ENCODE results near the gene SLC13A4.

Gene SLC13A4

DNA sequence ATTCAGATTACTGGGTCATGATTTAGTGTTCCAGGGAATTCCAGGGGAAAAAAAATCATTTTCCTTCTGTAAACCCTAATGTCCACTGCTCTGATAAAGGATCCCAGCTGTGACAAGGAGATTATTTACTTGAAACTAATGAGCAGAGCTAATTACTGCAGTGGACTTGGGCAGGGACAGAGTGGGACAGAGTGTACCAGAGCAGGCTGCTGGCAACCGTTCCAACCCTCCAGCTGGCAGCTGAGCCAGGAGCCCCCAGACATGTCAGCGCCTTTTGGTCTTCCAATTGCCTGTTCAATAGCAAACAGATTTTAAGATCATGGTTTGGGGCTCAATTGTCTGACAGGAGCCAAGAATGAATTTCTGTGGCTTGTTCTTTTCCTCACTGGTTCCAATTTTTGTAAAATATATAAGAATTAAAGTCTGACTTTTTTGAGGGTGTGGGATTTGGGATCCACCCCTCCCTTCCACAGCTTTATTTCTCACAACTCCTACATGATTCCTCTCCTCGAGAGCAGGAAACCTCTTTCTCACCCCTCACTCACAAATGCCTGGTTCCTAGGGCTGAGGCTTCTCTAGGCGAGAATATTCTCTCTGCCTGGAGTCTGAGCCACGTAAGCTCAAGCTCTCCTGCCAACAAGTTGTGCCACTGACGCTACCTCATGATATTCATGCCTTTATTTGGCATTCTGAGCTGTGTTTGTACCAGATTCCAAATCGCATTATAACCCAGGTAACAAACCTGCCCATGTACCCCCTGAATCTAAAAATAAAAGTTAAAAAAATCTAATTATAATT lies 41.2 kb upstream of the SLC13A4 start:
- peaks cover 5% of the 10 kb centered on the region for H3K27me3 ChIP-seq (replicated peaks; ENCODE audit: control insufficient read depth, insufficient read depth, low read length, poor library complexity, severe bottlenecking)
- H3K9me3 ChIP-seq (ENCODE audit: control insufficient read depth, low read length): no peaks in the 10 kb centered on the region
- DNase-seq: no peak
- H3K27ac ChIP-seq (ENCODE audit: insufficient read depth, low read length, poor library complexity, severe bottlenecking): no peak overlapping the region
- no peak overlapping the region for H3K4me3 ChIP-seq (ENCODE audit: insufficient read depth, low read depth, low read length, poor library complexity, severe bottlenecking)
- no peaks in the 10 kb centered on the region for H3K36me3 ChIP-seq (ENCODE audit: control insufficient read depth, insufficient read depth, low read length)
- H3K4me1 ChIP-seq (ENCODE audit: control insufficient read depth, insufficient read depth, low read length, poor library complexity, severe bottlenecking): no peaks in the 10 kb centered on the region

DNA sequence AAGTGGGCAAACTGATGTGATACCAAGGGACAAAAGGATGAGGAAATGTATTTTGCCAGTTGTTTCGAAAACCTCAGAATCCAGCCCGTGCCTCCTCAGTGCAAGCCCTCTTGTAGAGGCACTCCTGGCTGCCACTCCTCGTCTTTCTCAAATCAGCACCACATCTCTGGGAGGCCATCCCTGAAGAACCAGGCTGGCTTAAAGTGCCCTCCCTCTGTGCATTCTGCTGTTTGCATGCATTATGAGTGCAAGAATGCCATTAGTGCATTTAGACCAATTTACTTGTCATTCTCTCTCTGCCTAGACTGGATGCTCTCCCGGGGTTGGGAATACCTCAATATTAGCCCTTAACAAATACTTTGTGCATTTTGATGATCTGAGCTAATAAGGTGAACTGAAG lies 40.5 kb upstream of the SLC13A4 start:
- DNase-seq: no peak
- Histone ChIP-seq H3K4me1 (ENCODE audit: control insufficient read depth, insufficient read depth, low read length, poor library complexity, severe bottlenecking) (no peaks in the 10 kb centered on the region), H3K27me3 (replicated peaks; ENCODE audit: control insufficient read depth, insufficient read depth, low read length, poor library complexity, severe bottlenecking) (peaks cover 5% of the 10 kb centered on the region), H3K27ac (ENCODE audit: insufficient read depth, low read length, poor library complexity, severe bottlenecking) (no peak overlapping the region), H3K36me3 (ENCODE audit: control insufficient read depth, insufficient read depth, low read length) (no peaks in the 10 kb centered on the region), H3K4me3 (ENCODE audit: insufficient read depth, low read depth, low read length, poor library complexity, severe bottlenecking) (no peak overlapping the region), H3K9me3 (ENCODE audit: control insufficient read depth, low read length) (no peaks in the 10 kb centered on the region)

DNA sequence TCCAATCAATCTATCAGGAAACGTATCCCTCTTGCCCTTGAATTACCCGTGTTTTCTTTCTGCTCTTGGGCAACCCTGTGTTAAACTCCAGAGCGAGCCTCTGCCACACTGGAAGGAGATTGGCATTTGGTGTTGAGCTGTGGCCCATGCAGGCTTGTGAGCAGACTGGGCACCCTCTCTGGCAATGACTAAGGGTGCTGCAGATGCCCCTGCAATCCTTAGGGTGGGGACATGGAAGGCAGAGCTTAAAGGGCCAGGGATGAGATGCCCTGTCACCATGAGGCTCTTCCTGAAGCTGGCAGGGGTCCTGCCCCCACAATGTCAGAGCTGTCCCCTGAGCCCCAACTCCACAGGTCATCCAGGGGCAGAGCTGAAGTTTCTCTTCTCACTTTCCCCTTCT lies 40.1 kb upstream of the SLC13A4 start:
- Histone ChIP-seq H3K36me3 (ENCODE audit: control insufficient read depth, insufficient read depth, low read length) (no peaks in the 10 kb centered on the region), H3K4me1 (ENCODE audit: control insufficient read depth, insufficient read depth, low read length, poor library complexity, severe bottlenecking) (no peaks in the 10 kb centered on the region), H3K27ac (ENCODE audit: insufficient read depth, low read length, poor library complexity, severe bottlenecking) (no peak overlapping the region), H3K9me3 (ENCODE audit: control insufficient read depth, low read length) (no peaks in the 10 kb centered on the region), H3K4me3 (ENCODE audit: insufficient read depth, low read depth, low read length, poor library complexity, severe bottlenecking) (no peak overlapping the region), H3K27me3 (replicated peaks; ENCODE audit: control insufficient read depth, insufficient read depth, low read length, poor library complexity, severe bottlenecking) (peaks cover 5% of the 10 kb centered on the region)
- no peak for DNase-seq

DNA sequence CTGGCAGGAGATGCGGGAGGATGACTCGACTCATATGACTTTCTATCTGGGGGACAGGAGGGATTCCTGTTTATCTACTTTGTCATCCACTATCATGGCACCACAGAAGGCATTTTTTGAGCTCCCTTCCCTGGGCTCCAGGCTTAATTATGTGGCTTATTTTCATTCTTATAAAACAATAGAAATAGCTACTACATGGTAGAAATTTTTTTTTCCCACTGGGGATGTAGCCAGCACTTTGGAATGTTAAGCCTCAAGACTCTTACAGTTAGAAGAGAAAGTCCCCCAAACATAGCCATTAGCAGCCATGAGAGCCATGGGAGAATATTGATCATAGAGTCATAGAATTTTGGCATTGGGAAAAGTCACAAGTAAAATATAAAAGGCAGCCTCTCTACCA lies 35.3 kb upstream of the SLC13A4 start:
- H3K4me3 ChIP-seq (ENCODE audit: insufficient read depth, low read depth, low read length, poor library complexity, severe bottlenecking): no peak overlapping the region
- no peak for DNase-seq
- no peaks in the 10 kb centered on the region for H3K9me3 ChIP-seq (ENCODE audit: control insufficient read depth, low read length)
- H3K27ac ChIP-seq (ENCODE audit: insufficient read depth, low read length, poor library complexity, severe bottlenecking): no peak overlapping the region
- H3K4me1 ChIP-seq (ENCODE audit: control insufficient read depth, insufficient read depth, low read length, poor library complexity, severe bottlenecking): no peaks in the 10 kb centered on the region
- no peaks in the 10 kb centered on the region for H3K27me3 ChIP-seq (replicated peaks; ENCODE audit: control insufficient read depth, insufficient read depth, low read length, poor library complexity, severe bottlenecking)
- no peaks in the 10 kb centered on the region for H3K36me3 ChIP-seq (ENCODE audit: control insufficient read depth, insufficient read depth, low read length)

DNA sequence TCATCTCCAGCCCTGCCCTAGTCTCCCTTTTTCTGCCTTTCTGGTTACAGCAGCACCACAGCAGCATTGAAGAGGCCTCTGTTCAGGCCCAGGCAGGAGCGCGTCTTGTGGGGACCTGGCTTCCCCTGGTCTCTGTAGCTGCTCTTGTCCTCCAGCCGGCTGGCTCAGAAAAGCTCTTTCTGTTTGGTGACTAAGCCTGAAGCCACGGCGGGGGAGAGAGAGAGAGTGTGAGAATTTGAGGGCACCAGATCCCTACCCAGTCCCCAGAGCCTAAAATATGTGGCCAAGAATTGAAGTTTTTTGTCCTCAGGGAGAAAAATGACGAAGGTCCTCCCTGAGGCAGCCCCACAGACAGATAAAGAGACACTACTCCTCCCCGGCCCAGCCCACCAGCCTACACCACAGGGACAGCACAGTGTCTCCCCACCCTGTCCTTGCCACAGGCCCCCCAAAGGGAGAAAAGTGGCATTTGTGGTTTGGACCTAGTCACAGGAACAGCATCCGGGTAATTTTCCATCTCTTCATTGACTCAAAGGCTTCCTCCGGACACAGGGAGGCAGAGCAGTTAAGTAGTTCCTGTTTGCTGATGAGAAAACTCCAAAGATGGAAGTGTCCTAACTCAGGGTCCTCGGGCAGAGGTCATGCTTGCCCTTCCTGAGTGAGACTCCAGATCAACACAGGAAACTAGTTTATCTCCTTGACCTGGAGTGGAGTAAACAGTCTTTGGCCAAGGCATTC lies 33.9 kb upstream of the SLC13A4 start:
- Histone ChIP-seq H3K4me1 (ENCODE audit: control insufficient read depth, insufficient read depth, low read length, poor library complexity, severe bottlenecking) (no peaks in the 10 kb centered on the region), H3K27ac (ENCODE audit: insufficient read depth, low read length, poor library complexity, severe bottlenecking) (no peak overlapping the region), H3K4me3 (ENCODE audit: insufficient read depth, low read depth, low read length, poor library complexity, severe bottlenecking) (no peak overlapping the region), H3K36me3 (ENCODE audit: control insufficient read depth, insufficient read depth, low read length) (no peaks in the 10 kb centered on the region), H3K27me3 (replicated peaks; ENCODE audit: control insufficient read depth, insufficient read depth, low read length, poor library complexity, severe bottlenecking) (no peaks in the 10 kb centered on the region), H3K9me3 (ENCODE audit: control insufficient read depth, low read length) (no peaks in the 10 kb centered on the region)
- DNase-seq: no peak

DNA sequence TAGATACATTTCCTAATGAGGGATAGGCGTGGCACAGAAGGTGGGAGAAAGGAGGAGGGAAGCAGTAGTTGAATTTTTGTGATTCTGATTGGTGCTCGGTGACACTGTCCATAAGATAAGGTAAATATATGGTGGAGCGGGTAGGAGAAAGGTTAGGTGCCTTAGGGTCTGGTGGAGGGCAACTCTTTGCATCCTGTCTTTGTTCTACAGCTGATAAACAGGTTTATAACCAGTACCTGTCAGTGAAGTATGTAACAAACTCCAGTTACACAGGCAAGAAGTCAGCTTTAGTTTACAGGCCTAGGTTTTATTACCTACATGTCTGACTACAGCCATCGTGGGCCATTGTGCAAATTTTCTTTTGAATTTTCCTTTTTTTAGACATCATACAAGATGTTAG lies 31.5 kb upstream of the SLC13A4 start:
- Histone ChIP-seq H3K27ac (ENCODE audit: insufficient read depth, low read length, poor library complexity, severe bottlenecking) (no peak overlapping the region), H3K4me3 (ENCODE audit: insufficient read depth, low read depth, low read length, poor library complexity, severe bottlenecking) (no peak overlapping the region), H3K36me3 (ENCODE audit: control insufficient read depth, insufficient read depth, low read length) (no peaks in the 10 kb centered on the region), H3K9me3 (ENCODE audit: control insufficient read depth, low read length) (no peaks in the 10 kb centered on the region), H3K4me1 (ENCODE audit: control insufficient read depth, insufficient read depth, low read length, poor library complexity, severe bottlenecking) (no peaks in the 10 kb centered on the region), H3K27me3 (replicated peaks; ENCODE audit: control insufficient read depth, insufficient read depth, low read length, poor library complexity, severe bottlenecking) (no peaks in the 10 kb centered on the region)
- DNase-seq: no peak

DNA sequence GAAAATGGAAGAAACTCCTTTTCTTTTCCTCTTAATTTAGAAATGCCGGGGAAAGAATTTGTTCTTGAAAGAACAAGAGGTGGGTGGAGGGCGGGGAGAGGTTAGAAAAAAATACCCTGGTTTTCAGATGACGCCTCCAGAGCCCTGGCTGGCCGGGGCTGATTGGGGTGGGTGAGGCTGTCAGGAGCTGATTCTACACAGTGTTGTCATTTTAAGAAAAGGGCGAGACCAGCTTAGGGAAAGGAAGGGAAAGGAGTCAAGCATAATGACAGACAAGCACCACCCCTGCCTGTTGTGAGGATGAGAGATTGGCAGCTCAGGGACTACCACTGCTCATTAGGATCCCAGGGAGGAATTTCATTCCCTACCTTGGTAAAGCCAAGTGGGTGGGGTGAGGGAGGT lies 30.5 kb upstream of the SLC13A4 start:
- H3K27ac ChIP-seq (ENCODE audit: insufficient read depth, low read length, poor library complexity, severe bottlenecking): no peak overlapping the region
- no peak overlapping the region for H3K4me3 ChIP-seq (ENCODE audit: insufficient read depth, low read depth, low read length, poor library complexity, severe bottlenecking)
- no peak for DNase-seq
- H3K27me3 ChIP-seq (replicated peaks; ENCODE audit: control insufficient read depth, insufficient read depth, low read length, poor library complexity, severe bottlenecking): no peaks in the 10 kb centered on the region
- no peaks in the 10 kb centered on the region for H3K9me3 ChIP-seq (ENCODE audit: control insufficient read depth, low read length)
- H3K4me1 ChIP-seq (ENCODE audit: control insufficient read depth, insufficient read depth, low read length, poor library complexity, severe bottlenecking): no peaks in the 10 kb centered on the region
- H3K36me3 ChIP-seq (ENCODE audit: control insufficient read depth, insufficient read depth, low read length): no peaks in the 10 kb centered on the region

DNA sequence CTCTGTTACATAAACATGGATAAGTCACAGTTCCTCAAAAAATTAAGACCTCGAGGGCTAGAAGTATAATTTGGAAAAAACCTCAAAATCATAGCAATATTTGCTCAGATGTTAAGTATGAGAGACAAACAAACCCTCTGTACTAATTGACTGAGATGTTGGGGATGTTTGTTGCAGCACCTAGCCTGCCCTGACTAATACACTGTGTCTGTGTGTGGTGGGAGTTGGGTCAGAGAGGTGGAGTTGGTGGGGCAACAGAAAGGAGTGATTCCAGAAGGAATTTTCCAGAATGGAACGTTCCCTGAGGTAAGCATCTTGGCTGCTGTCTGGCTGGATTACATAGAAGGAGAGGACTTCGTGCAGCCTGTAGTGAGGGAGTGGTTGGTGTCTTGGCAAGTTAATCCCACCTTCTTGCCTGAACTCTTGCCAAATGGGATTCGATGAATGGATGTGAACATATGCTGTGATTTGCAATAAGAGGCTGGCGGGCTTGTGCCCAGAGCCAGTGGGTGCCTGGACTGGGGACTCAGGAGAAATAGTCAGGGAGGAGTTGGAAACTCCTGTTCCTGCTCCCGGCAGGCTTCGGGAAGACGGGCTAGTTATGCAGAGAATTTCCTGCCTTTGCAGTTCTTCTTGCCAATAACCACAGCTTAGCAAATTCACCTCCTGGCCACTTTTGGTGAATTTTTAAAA lies 29.9 kb upstream of the SLC13A4 start:
- Histone ChIP-seq H3K4me3 (ENCODE audit: insufficient read depth, low read depth, low read length, poor library complexity, severe bottlenecking) (no peak overlapping the region), H3K9me3 (ENCODE audit: control insufficient read depth, low read length) (no peaks in the 10 kb centered on the region), H3K27ac (ENCODE audit: insufficient read depth, low read length, poor library complexity, severe bottlenecking) (no peak overlapping the region), H3K27me3 (replicated peaks; ENCODE audit: control insufficient read depth, insufficient read depth, low read length, poor library complexity, severe bottlenecking) (no peaks in the 10 kb centered on the region), H3K4me1 (ENCODE audit: control insufficient read depth, insufficient read depth, low read length, poor library complexity, severe bottlenecking) (no peaks in the 10 kb centered on the region), H3K36me3 (ENCODE audit: control insufficient read depth, insufficient read depth, low read length) (no peaks in the 10 kb centered on the region)
- no peak for DNase-seq

DNA sequence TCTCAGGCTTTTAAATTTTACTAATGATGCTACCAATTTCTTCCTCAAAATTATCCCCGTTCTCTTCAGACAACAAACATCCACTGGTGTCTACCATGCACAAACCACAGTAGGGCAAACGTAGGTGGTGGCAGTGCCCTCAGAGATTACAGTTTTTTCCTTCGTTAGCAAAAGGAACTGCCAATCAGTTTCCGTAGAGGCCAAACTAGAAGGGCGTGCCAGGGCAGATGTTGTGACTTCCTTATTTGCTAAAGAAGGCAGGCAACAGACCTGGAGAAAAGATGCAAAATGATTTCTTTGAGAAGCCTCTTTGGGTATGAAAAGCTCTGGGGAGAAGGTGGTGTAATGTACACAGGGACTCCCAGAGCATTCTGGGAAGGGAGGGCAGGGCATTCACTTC lies 28.2 kb upstream of the SLC13A4 start:
- Histone ChIP-seq H3K4me1 (ENCODE audit: control insufficient read depth, insufficient read depth, low read length, poor library complexity, severe bottlenecking) (no peaks in the 10 kb centered on the region), H3K27ac (ENCODE audit: insufficient read depth, low read length, poor library complexity, severe bottlenecking) (no peak overlapping the region), H3K36me3 (ENCODE audit: control insufficient read depth, insufficient read depth, low read length) (no peaks in the 10 kb centered on the region), H3K4me3 (ENCODE audit: insufficient read depth, low read depth, low read length, poor library complexity, severe bottlenecking) (no peak overlapping the region), H3K27me3 (replicated peaks; ENCODE audit: control insufficient read depth, insufficient read depth, low read length, poor library complexity, severe bottlenecking) (no peaks in the 10 kb centered on the region), H3K9me3 (ENCODE audit: control insufficient read depth, low read length) (no peaks in the 10 kb centered on the region)
- no peak for DNase-seq

DNA sequence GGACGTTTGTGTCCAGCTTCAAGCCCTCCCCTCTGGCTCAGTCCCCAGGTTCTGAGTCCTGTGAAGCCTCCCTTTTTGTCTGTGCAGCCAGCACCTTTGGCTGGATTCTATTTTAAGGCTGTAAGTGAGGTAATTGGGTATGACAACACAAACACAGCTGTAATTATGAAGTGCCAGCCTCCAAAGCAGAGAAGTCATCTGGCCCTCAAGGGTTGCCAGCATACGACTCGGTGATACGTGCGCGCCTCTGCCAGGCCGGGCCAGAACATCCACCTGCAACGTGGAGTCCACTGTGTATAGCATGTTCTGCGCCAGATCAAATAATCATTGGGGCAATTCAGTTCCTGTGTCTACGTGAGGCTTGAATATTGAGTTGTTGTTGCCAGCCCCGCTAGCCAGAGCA lies 27.4 kb upstream of the SLC13A4 start:
- Histone ChIP-seq H3K27me3 (replicated peaks; ENCODE audit: control insufficient read depth, insufficient read depth, low read length, poor library complexity, severe bottlenecking) (no peaks in the 10 kb centered on the region), H3K4me3 (ENCODE audit: insufficient read depth, low read depth, low read length, poor library complexity, severe bottlenecking) (no peak overlapping the region), H3K4me1 (ENCODE audit: control insufficient read depth, insufficient read depth, low read length, poor library complexity, severe bottlenecking) (no peaks in the 10 kb centered on the region), H3K9me3 (ENCODE audit: control insufficient read depth, low read length) (no peaks in the 10 kb centered on the region), H3K36me3 (ENCODE audit: control insufficient read depth, insufficient read depth, low read length) (no peaks in the 10 kb centered on the region), H3K27ac (ENCODE audit: insufficient read depth, low read length, poor library complexity, severe bottlenecking) (no peak overlapping the region)
- DNase-seq: no peak
